Measurements from ENCODE around the gene HSD17B14. TPM values are rescaled to one million over a fixed set of nuclear protein-coding genes. Genes with fewer than 3 reads are reported as not detected.

HSD17B14 gene
- total RNA-seq, 3 donors from 2014 or later: 2.4 to 10.1 (median 2.4) TPM

GRCh38 chr19:48779636-48780035, 56.7 kb downstream of the HSD17B14 start:
- intact Hi-C loops (cut with DNase I, micrococcal nuclease): loop anchor here in 1 of 2 donors (5.0 kb wide), 1 partner anchor 68 kb away; no protein-coding TSS in a partner anchor
- Histone ChIP-seq H3K36me3 (ENCODE audit: low read depth) (no peaks in the 10 kb centered on the region), H3K4me1 (ENCODE audit: low read depth) (no peaks in the 10 kb centered on the region), H3K4me3 (no peak overlapping the region), H3K9me3 (no peaks in the 10 kb centered on the region)
- TF ChIP-seq, protein P1, sequence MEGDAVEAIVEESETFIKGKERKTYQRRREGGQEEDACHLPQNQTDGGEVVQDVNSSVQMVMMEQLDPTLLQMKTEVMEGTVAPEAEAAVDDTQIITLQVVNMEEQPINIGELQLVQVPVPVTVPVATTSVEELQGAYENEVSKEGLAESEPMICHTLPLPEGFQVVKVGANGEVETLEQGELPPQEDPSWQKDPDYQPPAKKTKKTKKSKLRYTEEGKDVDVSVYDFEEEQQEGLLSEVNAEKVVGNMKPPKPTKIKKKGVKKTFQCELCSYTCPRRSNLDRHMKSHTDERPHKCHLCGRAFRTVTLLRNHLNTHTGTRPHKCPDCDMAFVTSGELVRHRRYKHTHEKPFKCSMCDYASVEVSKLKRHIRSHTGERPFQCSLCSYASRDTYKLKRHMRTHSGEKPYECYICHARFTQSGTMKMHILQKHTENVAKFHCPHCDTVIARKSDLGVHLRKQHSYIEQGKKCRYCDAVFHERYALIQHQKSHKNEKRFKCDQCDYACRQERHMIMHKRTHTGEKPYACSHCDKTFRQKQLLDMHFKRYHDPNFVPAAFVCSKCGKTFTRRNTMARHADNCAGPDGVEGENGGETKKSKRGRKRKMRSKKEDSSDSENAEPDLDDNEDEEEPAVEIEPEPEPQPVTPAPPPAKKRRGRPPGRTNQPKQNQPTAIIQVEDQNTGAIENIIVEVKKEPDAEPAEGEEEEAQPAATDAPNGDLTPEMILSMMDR (IDR thresholded peaks at IDR 0.05): no peak
- no peak for ATAC-seq
- no peak for DNase-seq

GRCh38 chr19:48777720-48778119, 58.6 kb downstream of the HSD17B14 start:
- H3K36me3 ChIP-seq (ENCODE audit: low read depth): no peaks in the 10 kb centered on the region
- no peak for DNase-seq
- TF ChIP-seq, protein P1 (IDR thresholded peaks at IDR 0.05): no peak
- H3K4me1 ChIP-seq (ENCODE audit: low read depth): no peaks in the 10 kb centered on the region
- ATAC-seq: no peak
- H3K9me3 ChIP-seq: no peaks in the 10 kb centered on the region
- no peak overlapping the region for H3K4me3 ChIP-seq
- intact Hi-C loops (cut with DNase I, micrococcal nuclease): loop anchor here in 1 of 2 donors (5.0 kb wide), 1 partner anchor 70 kb away; no protein-coding TSS in a partner anchor

DNA sequence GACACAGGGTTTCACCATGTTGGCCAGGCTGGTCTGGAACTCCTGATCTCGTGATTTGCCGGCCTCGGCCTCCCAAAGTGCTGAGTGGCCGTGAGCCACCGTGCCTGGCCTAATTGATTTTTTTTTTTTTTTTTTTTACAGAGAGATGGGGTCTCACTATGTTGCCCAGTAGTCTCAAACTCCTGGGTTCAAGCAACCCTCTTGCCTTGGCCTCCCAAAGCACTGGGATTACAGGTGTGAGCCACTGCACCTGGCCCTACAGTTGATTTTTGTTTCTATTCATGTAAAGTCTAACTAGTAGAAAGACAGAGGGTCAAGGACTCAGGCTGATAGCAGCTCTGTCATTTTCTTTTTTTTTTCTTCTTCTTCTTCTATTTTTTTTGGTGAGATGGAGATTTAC, 59.2 kb downstream of the HSD17B14 start:
- Histone ChIP-seq H3K4me3 (no peak overlapping the region), H3K4me1 (ENCODE audit: low read depth) (no peaks in the 10 kb centered on the region), H3K36me3 (ENCODE audit: low read depth) (no peaks in the 10 kb centered on the region), H3K9me3 (no peaks in the 10 kb centered on the region)
- TF ChIP-seq, protein P1 (IDR thresholded peaks at IDR 0.05): no peak
- ATAC-seq (no peak), DNase-seq (no peak)
- intact Hi-C loops (cut with DNase I, micrococcal nuclease): loop anchor here in 1 of 2 donors (5.0 kb wide), 1 partner anchor 70 kb away; no protein-coding TSS in a partner anchor

DNA sequence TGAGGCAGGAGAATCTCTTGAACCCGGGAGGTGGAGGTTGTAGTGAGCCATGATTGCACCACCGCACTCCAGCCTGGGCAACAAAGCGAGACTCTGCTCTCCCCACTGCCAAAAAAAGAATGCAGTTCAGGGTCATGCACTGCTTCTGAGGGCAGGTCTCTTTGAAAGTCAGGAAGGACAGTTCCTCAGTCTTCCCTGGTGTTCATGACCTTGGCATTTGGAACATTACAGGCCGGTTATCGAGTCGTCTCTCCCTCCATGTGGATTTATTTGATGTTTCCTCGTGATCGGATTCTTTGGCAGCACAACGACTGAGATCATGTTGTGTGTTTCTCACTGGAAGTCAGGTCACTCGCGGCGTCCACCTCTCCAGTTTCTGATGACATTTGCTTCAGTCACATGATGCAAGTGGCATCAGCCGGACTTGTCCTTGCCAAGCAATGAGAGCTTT, 63.8 kb downstream of the HSD17B14 start:
- intact Hi-C loops (cut with DNase I, micrococcal nuclease): no loop called here
- Histone ChIP-seq H3K4me3 (no peak overlapping the region), H3K9me3 (no peaks in the 10 kb centered on the region), H3K4me1 (ENCODE audit: low read depth) (no peaks in the 10 kb centered on the region), H3K36me3 (ENCODE audit: low read depth) (no peaks in the 10 kb centered on the region)
- DNase-seq (no peak), ATAC-seq (no peak)
- TF ChIP-seq, protein P1 (IDR thresholded peaks at IDR 0.05): no peak

DNA sequence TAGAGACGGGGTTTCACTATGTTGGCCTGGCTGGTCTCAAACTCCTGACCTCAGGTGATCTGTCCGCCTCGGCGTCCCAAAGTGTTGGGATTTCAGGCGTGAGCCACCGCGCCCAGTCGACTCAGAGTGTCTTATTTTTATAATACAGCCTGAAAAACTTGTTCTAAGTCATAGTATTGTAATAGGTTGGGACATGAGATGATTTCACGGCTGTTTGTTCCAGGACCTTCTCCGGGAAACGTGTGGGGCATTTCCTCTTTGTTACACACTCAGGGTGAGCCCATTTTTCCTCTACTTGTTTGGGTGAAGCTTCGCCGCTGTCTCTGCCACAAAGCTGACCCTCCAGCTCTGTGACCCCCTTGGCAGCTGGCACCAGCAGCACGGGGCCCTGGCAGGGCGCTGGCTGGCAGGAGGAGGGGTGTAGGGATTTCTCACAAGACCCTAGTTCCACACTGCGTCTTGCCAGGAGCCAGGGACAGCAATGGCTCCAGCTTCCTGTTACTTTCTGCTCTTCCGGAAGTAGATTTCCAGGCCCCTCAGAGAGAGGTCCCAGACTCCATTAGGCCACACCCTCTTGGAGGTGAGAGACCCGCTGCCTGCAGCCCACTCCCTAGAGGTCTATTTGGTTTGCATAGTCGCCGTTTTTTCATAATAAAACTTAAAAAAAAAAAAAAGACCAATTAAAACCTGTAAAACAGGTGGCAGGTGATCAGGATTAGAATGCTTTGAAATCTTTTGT, 65.4 kb downstream of the HSD17B14 start:
- intact Hi-C loops (cut with DNase I, micrococcal nuclease): no loop called here
- ATAC-seq (no peak), DNase-seq (no peak)
- Histone ChIP-seq H3K4me3 (no peak overlapping the region), H3K36me3 (ENCODE audit: low read depth) (no peaks in the 10 kb centered on the region), H3K4me1 (ENCODE audit: low read depth) (no peaks in the 10 kb centered on the region), H3K9me3 (no peaks in the 10 kb centered on the region)
- TF ChIP-seq, protein P1 (IDR thresholded peaks at IDR 0.05): no peak
